K562 (cell line): ENCODE results near the gene GSTM5. TPM values are rescaled to one million over a fixed set of nuclear protein-coding genes. Genes with fewer than 3 reads are reported as not detected.
"Not testable (repeated sequence)": the region's sequence is repeated elsewhere in the genome, so short reads cannot be mapped to it uniquely, and the experiment has no call there.

Experiments
- ATAC-seq: fragments of 200-7000 bp; cut with Tn5 transposase; 3 replicates; pipeline ENCODE4 v1.9.1; 2020; ENCODE audit warnings: moderate library complexity
- BruUV-seq: library from RNA; stranded (reverse); fragments of 400-500 nt; replicated peaks from 2 replicates; lab custom pipeline; 2021; lab: Mats Ljungman, UMichigan
- CTCF ChIA-PET: fragments of 300-600 bp; formaldehyde crosslinking; extraction: SDS; loops from one replicate; lab custom pipeline; 2021; ENCODE audit warnings: low intra/inter-chr PET ratio; lab: Yijun Ruan, JAX
- POLR2A ChIA-PET: fragments of 300-600, 350-650 bp; sonication (Branson Sonifier 250); formaldehyde crosslinking; extraction: SDS; loops from one replicate; lab custom pipeline; 2021; ENCODE audit warnings: antibody characterized with exemption, inconsistent platforms; lab: Yijun Ruan, JAX
- DNase-seq, 4 experiments: peaks; one replicate each; pipeline versions ENCODE4 v3.0.0 to v3.0.0-alpha.2; 2011 to 2018; ENCODE audit warnings: low spot score in 3 of 4, mixed read lengths in 3 of 4; ENCODE audit errors: extremely low read depth in 1 of 4
- FAIRE-seq: peaks from 2 replicates; lab custom pipeline; 2011; peaks lifted over from hg19 to GRCh38; lab: Jason Lieb, UNC
- H2AFZ ChIP-seq: 2 replicates; pipeline ENCODE4 v1.6.0; 2011; ENCODE audit warnings: low read depth, low read length, control low read depth, inconsistent platforms
- H3K27ac ChIP-seq: fragments of 200-600 bp; 3 replicates; pipeline ENCODE4 v1.8.0; 2011; ENCODE audit warnings: low read depth, mild to moderate bottlenecking, control low read depth, inconsistent platforms, low read length, moderate library complexity, mixed read lengths; ENCODE audit errors: extremely low read depth
- H3K27me3 ChIP-seq, 2 experiments: fragments of 300-600 bp in 1 of 2; 2 replicates in 1 of 2; 3 replicates in 1 of 2; pipeline versions ENCODE4 v1.6.0 to v1.8.0; 2011; ENCODE audit warnings: inconsistent platforms in 2 of 2, low read length in 2 of 2, mild to moderate bottlenecking in 1 of 2, mixed read lengths in 1 of 2, moderate library complexity in 1 of 2; ENCODE audit not compliant: control insufficient read depth in 2 of 2, insufficient read depth in 2 of 2
- H3K36me3 ChIP-seq: fragments of 300-600 bp; 3 replicates; pipeline ENCODE4 v1.8.0; 2011; ENCODE audit warnings: mild to moderate bottlenecking, low read length, inconsistent platforms; ENCODE audit not compliant: control insufficient read depth, insufficient read depth
- H3K4me1 ChIP-seq, 2 experiments: fragments of 200-600 bp in 1 of 2; replicated peaks in 1 of 2; 2 replicates in 1 of 2; 3 replicates in 1 of 2; pipeline versions ENCODE4 v1.5.1 to v1.8.0; 2011; ENCODE audit warnings: inconsistent platforms in 2 of 2, low read length in 2 of 2, mild to moderate bottlenecking in 1 of 2, mixed read lengths in 1 of 2, moderate library complexity in 1 of 2; ENCODE audit not compliant: control insufficient read depth in 2 of 2, insufficient read depth in 2 of 2
- H3K4me2 ChIP-seq: 2 replicates; pipeline ENCODE4 v1.6.1; 2011; ENCODE audit warnings: low read length, control low read depth, inconsistent platforms, mixed read lengths; ENCODE audit not compliant: insufficient read depth
- H3K4me3 ChIP-seq: fragments of 200-600 bp; sonication (generic), shearing (Covaris generic); 2 replicates; pipeline ENCODE4 v1.5.1; 2016; ENCODE audit warnings: control low read depth, inconsistent platforms
- H3K79me2 ChIP-seq: fragments of 200-600 bp; 3 replicates; pipeline ENCODE4 v1.8.0; 2011; ENCODE audit warnings: low read length, inconsistent platforms; ENCODE audit not compliant: control insufficient read depth, insufficient read depth
- H3K9ac ChIP-seq, 2 experiments: 2 replicates each; pipeline versions ENCODE4 v1.6.0 to v1.6.1; 2011; ENCODE audit warnings: low read depth in 2 of 2, low read length in 2 of 2, control low read depth in 1 of 2, inconsistent platforms in 1 of 2, mild to moderate bottlenecking in 1 of 2, mixed read lengths in 1 of 2; ENCODE audit not compliant: insufficient read depth in 1 of 2
- H3K9me1 ChIP-seq: one replicate; pipeline ENCODE4 v1.6.0; 2011; ENCODE audit warnings: inconsistent platforms, mild to moderate bottlenecking, low read length, moderate library complexity; ENCODE audit not compliant: control insufficient read depth, insufficient read depth
- H3K9me3 ChIP-seq: replicated peaks from 2 replicates; pipeline ENCODE4 v1.5.1; 2011; ENCODE audit warnings: low read depth, low read length, inconsistent platforms; ENCODE audit not compliant: control insufficient read depth, insufficient read depth
- H4K20me1 ChIP-seq: replicated peaks from 2 replicates; pipeline ENCODE4 v1.6.1; 2011; ENCODE audit warnings: low read length, inconsistent platforms, mixed read lengths; ENCODE audit not compliant: control insufficient read depth, insufficient read depth
- ARNT ChIP-seq, 2 experiments: fragments of 450-650 bp; IDR thresholded peaks; 2 replicates each; pipeline ENCODE4 v1.6.1; 2016; ENCODE audit warnings: mild to moderate bottlenecking in 1 of 2
- HNRNPH1 ChIP-seq: fragments of 200-400 bp; formaldehyde crosslinking; optimal IDR thresholded peaks from 2 replicates; pipeline ENCODE3; 2017; ENCODE audit warnings: low read depth, mild to moderate bottlenecking, low read length, moderate library complexity
- IFI16 ChIP-seq: fragments of 250-450 bp; sonication (Bioruptor Pico); IDR thresholded peaks from 2 replicates; pipeline ENCODE4 v2.1.2; 2022; ENCODE audit warnings: mild to moderate bottlenecking, inconsistent platforms
- TAF1 ChIP-seq: IDR thresholded peaks from 2 replicates; pipeline ENCODE4 v1.6.1; 2011; ENCODE audit warnings: mild to moderate bottlenecking, low read length, moderate library complexity; ENCODE audit not compliant: insufficient read depth, control insufficient read depth, severe bottlenecking; ENCODE audit errors: extremely low read depth
- ZKSCAN8 ChIP-seq: fragments of 200-800 bp; sonication (Bioruptor generic); IDR thresholded peaks from 2 replicates; pipeline ENCODE4 v1.6.1; 2016; ENCODE audit warnings: missing genetic modification characterization, missing compliant biosample characterization
- WGBS: fragments of 100-300 bp; shearing (Covaris generic); methylation state at CpG from one replicate; pipeline ENCODE4 v1.1.6; 2016; ENCODE audit warnings: low coverage, mixed read lengths; ENCODE audit not compliant: insufficient coverage; ENCODE audit errors: missing lambda C conversion rate; 5-methylcytosine and 5-hydroxymethylcytosine counted together
- in situ Hi-C: fragments of 300-500 bp; cut with MboI; formaldehyde crosslinking; loops from 4 replicates; pipeline ENCODE4 v1.15.0; 2018; ENCODE audit warnings: inconsistent platforms, mixed read lengths
- intact Hi-C: fragments of 100-400 bp; cut with micrococcal nuclease; formaldehyde crosslinking; loops from 2 replicates; pipeline ENCODE4 v1.14.2; 2022
- polyA plus RNA-seq, 8 experiments: library from polyadenylated mRNA; depleted of rRNA in 4 of 8; stranded (reverse) in 5 of 8; unstranded in 3 of 8; fragments of >200 nt; fragmentation: Nextera tagmentation in 2 of 8; fragmentation: Illumina TruSeq in 1 of 8; extraction: Ambion mirVana in 2 of 8; extraction: Trizol in 1 of 8; gene quantifications; 2 replicates each; pipeline versions ENCODE4 v1.2.1 to v1.2.3, GENCODE V29; 2011 to 2014; ENCODE audit warnings: inconsistent platforms in 1 of 8, missing spikeins in 1 of 8
- total RNA-seq, 7 experiments: library from RNA; depleted of rRNA in 6 of 7; stranded (reverse); fragments of >200 nt in 6 of 7; fragmentation: Illumina TruSeq in 2 of 7; extraction: Trizol in 2 of 7; gene quantifications; 2 replicates each; pipeline versions ENCODE4 v1.2.1 to v1.2.3, GENCODE V29; 2011 to 2021; ENCODE audit warnings: low replicate concordance in 1 of 7
- TF ChIP-seq, protein P1 (sequence below): fragments of 200-400 bp; formaldehyde crosslinking; IDR thresholded peaks from 2 replicates; pipeline ENCODE4 v1.6.1; 2017; ENCODE audit warnings: mild to moderate bottlenecking, low read depth, low read length, moderate library complexity

Gene GSTM5
- total and polyA plus RNA-seq, 9 of the 15 experiments (the other 6 are each of a cell fraction or from before 2014, with no cell fraction given), result not detected

DNA sequence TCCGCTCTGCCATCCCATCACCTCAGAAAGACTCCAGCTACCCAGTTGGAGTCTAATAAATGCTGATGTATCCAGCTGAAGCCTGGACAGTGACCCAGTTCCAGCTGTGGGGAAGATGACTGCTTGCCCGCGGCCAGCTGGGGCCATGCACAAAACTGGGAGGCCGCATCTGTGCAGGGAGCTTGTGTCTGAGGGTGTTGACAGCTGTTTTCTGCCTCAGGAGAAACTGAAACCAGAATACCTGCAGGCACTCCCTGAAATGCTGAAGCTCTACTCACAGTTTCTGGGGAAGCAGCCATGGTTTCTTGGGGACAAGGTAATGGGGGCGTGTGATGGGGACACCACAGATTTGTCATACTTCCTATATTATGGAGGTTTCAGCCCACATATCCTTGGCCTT, 41.0 kb upstream of the GSTM5 start:
- no peak overlapping the region for H3K9ac ChIP-seq
- ATAC-seq, result no peak
- H3K27me3 ChIP-seq, result no peaks in the 10 kb centered on the region; a peak in 1 of 5 replicates
- H2AFZ ChIP-seq, result no peak overlapping the region
- CTCF ChIA-PET, result no interaction called here
- H3K4me1 ChIP-seq, result peaks cover 4 to 15% of the 10 kb centered on the region in 2 experiments; a peak in 4 of 5 replicates
- no peak overlapping the region for H3K27ac ChIP-seq
- POLR2A ChIA-PET, result interaction anchor here (0.5 to 1.9 kb wide), 3 partner anchors 47 to 69 kb away, joined by 3 to 6 read pairs (median 4); no protein-coding TSS in a partner anchor
- no peaks in the 10 kb centered on the region for H3K79me2 ChIP-seq
- TF ChIP-seq, protein P1, sequence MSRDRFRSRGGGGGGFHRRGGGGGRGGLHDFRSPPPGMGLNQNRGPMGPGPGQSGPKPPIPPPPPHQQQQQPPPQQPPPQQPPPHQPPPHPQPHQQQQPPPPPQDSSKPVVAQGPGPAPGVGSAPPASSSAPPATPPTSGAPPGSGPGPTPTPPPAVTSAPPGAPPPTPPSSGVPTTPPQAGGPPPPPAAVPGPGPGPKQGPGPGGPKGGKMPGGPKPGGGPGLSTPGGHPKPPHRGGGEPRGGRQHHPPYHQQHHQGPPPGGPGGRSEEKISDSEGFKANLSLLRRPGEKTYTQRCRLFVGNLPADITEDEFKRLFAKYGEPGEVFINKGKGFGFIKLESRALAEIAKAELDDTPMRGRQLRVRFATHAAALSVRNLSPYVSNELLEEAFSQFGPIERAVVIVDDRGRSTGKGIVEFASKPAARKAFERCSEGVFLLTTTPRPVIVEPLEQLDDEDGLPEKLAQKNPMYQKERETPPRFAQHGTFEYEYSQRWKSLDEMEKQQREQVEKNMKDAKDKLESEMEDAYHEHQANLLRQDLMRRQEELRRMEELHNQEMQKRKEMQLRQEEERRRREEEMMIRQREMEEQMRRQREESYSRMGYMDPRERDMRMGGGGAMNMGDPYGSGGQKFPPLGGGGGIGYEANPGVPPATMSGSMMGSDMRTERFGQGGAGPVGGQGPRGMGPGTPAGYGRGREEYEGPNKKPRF, result no peak
- TF ChIP-seq HNRNPH1 (no peak), TAF1 (no peak), ZKSCAN8 (CRISPR knock-in tag) (peak; percentile 69; the same call in 1 of the 2 replicates), ARNT (IDR thresholded peaks at IDR 0.05) (no peak), IFI16 (no peak)
- TF ChIP-seq, all 486 proteins: peak for 1
- H3K4me2 ChIP-seq, result no peak overlapping the region
- no peaks in the 10 kb centered on the region for H4K20me1 ChIP-seq
- FAIRE-seq (no peak), DNase-seq (peak in 2 of 4 experiments; percentile 3 to 4)
- WGBS, result 20% methylated on average over 5 of the region's 5 CpGs
- no peaks in the 10 kb centered on the region for H3K9me1 ChIP-seq
- no peak overlapping the region for H3K4me3 ChIP-seq
- no peaks in the 10 kb centered on the region for H3K36me3 ChIP-seq
- no TSS peak for BruUV-seq
- intact Hi-C loops (loop anchor here (5.0 kb wide), 1 partner anchor 36 kb away; no protein-coding TSS in a partner anchor), in situ Hi-C loops (no loop called here)
- no peaks in the 10 kb centered on the region for H3K9me3 ChIP-seq

DNA sequence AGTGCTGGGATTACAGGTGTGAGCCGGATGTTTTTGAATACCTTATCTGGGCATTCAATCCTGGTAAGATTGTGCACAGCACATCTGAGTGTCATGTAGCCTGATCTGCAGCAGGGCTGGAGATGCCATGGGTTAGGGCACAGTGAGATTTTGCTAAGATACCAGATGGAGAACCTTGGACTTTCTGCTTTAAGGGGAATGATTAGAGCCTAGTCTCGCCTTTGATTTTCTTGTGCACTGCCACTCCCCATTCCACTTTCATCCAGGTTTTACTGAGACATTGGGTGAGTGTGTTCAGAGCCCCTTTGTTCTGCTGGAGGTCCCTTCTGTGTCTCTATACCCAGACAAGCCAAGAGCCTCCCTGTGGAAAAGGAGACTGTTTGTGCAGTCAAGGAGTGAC, 38.2 kb upstream of the GSTM5 start:
- H4K20me1 ChIP-seq, H3K9ac ChIP-seq, H3K4me3 ChIP-seq, H2AFZ ChIP-seq, BruUV-seq, H3K9me1 ChIP-seq, H3K27ac ChIP-seq, in situ Hi-C loops, H3K36me3 ChIP-seq, H3K9me3 ChIP-seq, H3K4me1 ChIP-seq, POLR2A ChIA-PET, H3K79me2 ChIP-seq, H3K4me2 ChIP-seq, CTCF ChIA-PET, H3K27me3 ChIP-seq, ATAC-seq, FAIRE-seq: not testable (repeated sequence)
- 27% methylated on average over 2 of the region's 2 CpGs for WGBS
- peak in 1 of 4 experiments; percentile 0 for DNase-seq
- intact Hi-C loops, result loop anchor here (5.0 kb wide), 1 partner anchor 33 kb away; no protein-coding TSS in a partner anchor
